Calu3 (cell line): ENCODE data around the gene GHDC. TPM values are rescaled to one million over a fixed set of nuclear protein-coding genes. Genes with fewer than 3 reads are reported as not detected.

Source experiments
- BruUV-seq: library from RNA; stranded (reverse); fragments of 400-500 nt; replicated peaks from 2 replicates; lab custom pipeline; 2021; lab: Mats Ljungman, UMichigan
- CTCF ChIA-PET: fragments of 300-600 bp; sonication (Branson Sonifier 250); formaldehyde crosslinking; loops from one replicate; lab custom pipeline; 2022; ENCODE audit warnings: antibody characterized with exemption; lab: Charles Lee
- DNase-seq: peaks from one replicate; pipeline ENCODE4 v3.0.0; 2022
- H3K27ac Mint-ChIP-seq: one replicate; pipeline ENCODE4 v1.8.0; 2022; ENCODE audit warnings: mixed read lengths; ENCODE audit not compliant: unreplicated experiment
- H3K27me3 Mint-ChIP-seq: one replicate; pipeline ENCODE4 v1.8.0; 2022; ENCODE audit warnings: mixed read lengths; ENCODE audit not compliant: unreplicated experiment
- H3K36me3 Mint-ChIP-seq: one replicate; pipeline ENCODE4 v1.8.0; 2022; ENCODE audit warnings: mild to moderate bottlenecking, moderate library complexity, mixed read lengths; ENCODE audit not compliant: insufficient read depth, unreplicated experiment
- H3K4me1 Mint-ChIP-seq: one replicate; pipeline ENCODE4 v1.8.0; 2022; ENCODE audit warnings: mild to moderate bottlenecking, low read depth, mixed read lengths; ENCODE audit not compliant: unreplicated experiment
- H3K4me3 Mint-ChIP-seq: one replicate; pipeline ENCODE4 v1.8.0; 2022; ENCODE audit warnings: mild to moderate bottlenecking, low read depth, moderate library complexity, mixed read lengths; ENCODE audit not compliant: unreplicated experiment
- H3K9me3 Mint-ChIP-seq: one replicate; pipeline ENCODE4 v1.8.0; 2022; ENCODE audit warnings: low read depth, mixed read lengths; ENCODE audit not compliant: unreplicated experiment
- intact Hi-C: fragments of 100-400 bp; cut with micrococcal nuclease; formaldehyde crosslinking; loops from one replicate; pipeline ENCODE4 v1.10.0; 2022; ENCODE audit not compliant: unreplicated experiment
- total RNA-seq: library from RNA; stranded (reverse); gene quantifications from 2 replicates; pipeline ENCODE4 v1.2.3, GENCODE V29; 2022
- TF ChIP-seq, protein P1 (sequence below): fragments of 200-600 bp; IDR thresholded peaks from one replicate; pipeline ENCODE4 v1.8.0; 2022; ENCODE audit warnings: antibody characterized with exemption; ENCODE audit not compliant: unreplicated experiment

GHDC gene
- total RNA-seq, 1 experiment from 2014 or later = 37.4 TPM

DNA sequence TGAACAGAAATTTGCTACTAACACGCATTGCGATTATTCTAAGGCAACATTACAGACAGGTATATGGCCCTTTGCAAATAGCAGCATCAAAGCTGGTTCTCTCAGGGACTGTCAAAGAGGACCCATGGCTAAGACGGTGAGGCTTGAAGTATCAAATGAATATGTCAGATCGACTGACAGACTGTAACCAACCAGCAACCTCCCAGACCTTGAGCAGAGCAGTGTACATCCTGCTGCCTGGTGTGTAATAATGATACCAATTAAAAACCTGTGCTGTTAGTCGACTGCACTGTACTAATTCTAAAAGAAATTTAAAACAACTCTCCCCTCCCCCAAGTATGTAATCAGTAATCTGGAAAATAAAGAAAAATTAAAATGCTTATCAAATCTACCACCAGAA lies 35.9 kb upstream of the GHDC start:
- no peak overlapping the region for H3K27ac Mint-ChIP-seq
- no peak overlapping the region for H3K4me3 Mint-ChIP-seq
- intact Hi-C loops = no loop called here
- no peaks in the 10 kb centered on the region for H3K9me3 Mint-ChIP-seq
- H3K4me1 Mint-ChIP-seq = peaks cover 8% of the 10 kb centered on the region
- BruUV-seq = no TSS peak
- H3K36me3 Mint-ChIP-seq = no peaks in the 10 kb centered on the region
- no peak for DNase-seq
- CTCF ChIA-PET = no interaction called here
- TF ChIP-seq, protein P1, sequence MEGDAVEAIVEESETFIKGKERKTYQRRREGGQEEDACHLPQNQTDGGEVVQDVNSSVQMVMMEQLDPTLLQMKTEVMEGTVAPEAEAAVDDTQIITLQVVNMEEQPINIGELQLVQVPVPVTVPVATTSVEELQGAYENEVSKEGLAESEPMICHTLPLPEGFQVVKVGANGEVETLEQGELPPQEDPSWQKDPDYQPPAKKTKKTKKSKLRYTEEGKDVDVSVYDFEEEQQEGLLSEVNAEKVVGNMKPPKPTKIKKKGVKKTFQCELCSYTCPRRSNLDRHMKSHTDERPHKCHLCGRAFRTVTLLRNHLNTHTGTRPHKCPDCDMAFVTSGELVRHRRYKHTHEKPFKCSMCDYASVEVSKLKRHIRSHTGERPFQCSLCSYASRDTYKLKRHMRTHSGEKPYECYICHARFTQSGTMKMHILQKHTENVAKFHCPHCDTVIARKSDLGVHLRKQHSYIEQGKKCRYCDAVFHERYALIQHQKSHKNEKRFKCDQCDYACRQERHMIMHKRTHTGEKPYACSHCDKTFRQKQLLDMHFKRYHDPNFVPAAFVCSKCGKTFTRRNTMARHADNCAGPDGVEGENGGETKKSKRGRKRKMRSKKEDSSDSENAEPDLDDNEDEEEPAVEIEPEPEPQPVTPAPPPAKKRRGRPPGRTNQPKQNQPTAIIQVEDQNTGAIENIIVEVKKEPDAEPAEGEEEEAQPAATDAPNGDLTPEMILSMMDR = no peak
- H3K27me3 Mint-ChIP-seq = no peaks in the 10 kb centered on the region

DNA sequence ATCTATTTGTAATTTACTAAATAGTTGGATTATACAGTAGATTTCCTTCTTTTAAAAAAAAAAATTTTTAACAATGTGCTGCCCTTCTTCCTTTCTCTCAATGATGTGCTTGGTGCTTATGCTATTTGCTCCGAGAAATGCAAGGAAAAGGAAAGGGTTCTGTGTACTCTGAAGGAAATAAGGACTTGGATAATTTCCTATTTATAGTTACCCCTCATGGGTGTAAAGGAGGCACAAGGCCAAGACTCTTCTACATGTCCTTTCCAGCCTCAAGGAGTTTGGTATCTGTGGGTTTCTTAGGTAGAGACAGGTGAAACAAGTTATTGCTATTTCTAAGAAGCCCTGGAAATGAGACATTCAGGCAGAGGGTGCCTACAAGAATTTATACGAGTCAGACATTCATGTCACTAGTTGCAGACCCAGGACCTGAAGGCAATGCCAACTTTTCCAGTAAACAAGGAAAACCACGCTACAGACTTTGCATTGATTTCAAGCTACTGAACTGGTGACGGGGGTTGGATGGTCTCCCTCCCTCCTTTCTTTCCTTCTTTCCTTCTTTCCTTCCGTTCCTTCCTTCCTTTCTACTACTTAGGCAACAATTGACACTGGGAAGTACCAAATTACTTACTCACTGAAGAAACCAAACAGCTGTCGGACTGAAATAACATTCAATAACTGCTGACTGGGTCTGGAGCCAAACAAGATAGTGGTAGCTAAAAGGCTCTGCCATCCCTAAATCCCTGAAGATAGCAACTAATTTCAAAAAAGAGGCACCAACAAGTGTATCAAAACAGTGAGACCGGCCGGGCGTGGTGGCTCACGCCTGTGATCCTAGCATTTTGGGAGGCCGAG lies 33.8 kb upstream of the GHDC start:
- no TSS peak for BruUV-seq
- CTCF ChIA-PET = no interaction called here
- peaks cover 8% of the 10 kb centered on the region for H3K4me1 Mint-ChIP-seq
- no peak overlapping the region for H3K4me3 Mint-ChIP-seq
- intact Hi-C loops = no loop called here
- DNase-seq = no peak
- no peaks in the 10 kb centered on the region for H3K27me3 Mint-ChIP-seq
- TF ChIP-seq, protein P1 = no peak
- no peak overlapping the region for H3K27ac Mint-ChIP-seq
- H3K36me3 Mint-ChIP-seq = no peaks in the 10 kb centered on the region
- no peaks in the 10 kb centered on the region for H3K9me3 Mint-ChIP-seq

DNA sequence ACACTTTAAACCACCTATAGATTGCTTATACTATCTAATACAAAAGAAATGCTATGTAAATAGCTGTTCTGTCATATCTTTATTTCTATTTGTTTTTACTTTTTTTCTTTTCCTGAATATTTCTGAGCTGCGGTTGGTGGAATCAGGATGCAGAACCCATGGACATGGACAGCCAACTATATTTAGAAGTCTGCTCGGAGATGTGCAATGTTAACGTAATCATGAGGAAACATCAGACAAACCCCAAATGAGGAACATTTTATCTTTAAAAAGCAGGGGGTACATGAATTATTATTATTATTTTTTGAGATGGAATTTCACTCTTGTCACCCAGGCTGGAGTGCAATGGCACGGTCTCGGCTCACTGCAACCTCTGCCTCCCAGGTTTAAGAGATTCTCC lies 31.4 kb upstream of the GHDC start:
- DNase-seq = no peak
- CTCF ChIA-PET = interaction anchor here (0.6 kb wide), 1 partner anchor 11 kb away, joined by 3 read pairs; no protein-coding TSS in a partner anchor
- H3K4me1 Mint-ChIP-seq = peaks cover 8% of the 10 kb centered on the region
- H3K4me3 Mint-ChIP-seq = no peak overlapping the region
- no peak overlapping the region for H3K27ac Mint-ChIP-seq
- no peaks in the 10 kb centered on the region for H3K36me3 Mint-ChIP-seq
- intact Hi-C loops = no loop called here
- H3K27me3 Mint-ChIP-seq = no peaks in the 10 kb centered on the region
- no peaks in the 10 kb centered on the region for H3K9me3 Mint-ChIP-seq
- TF ChIP-seq, protein P1 = no peak
- BruUV-seq = no TSS peak

DNA sequence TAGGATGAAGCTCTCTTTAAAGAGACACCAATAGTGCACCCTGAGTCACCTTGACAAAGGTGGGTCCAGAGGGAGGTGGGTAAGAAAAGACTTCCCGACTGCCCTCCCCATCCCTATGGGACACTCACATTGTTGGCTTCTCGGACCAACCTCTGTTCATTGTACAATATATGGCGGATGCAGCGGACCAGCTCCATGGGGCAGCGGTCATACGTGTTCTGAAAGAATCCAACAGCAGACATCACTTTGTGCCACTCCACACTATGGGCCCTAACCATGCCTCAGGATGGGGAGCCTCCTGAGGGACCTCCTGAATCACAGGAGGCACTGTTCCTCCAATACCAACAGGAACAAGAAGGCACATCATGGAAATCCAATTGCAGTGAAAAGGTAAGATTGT lies 30.4 kb upstream of the GHDC start:
- Mint-ChIP-seq H3K9me3 (no peaks in the 10 kb centered on the region), H3K4me1 (peaks cover 8% of the 10 kb centered on the region), H3K27ac (no peak overlapping the region), H3K36me3 (no peaks in the 10 kb centered on the region), H3K4me3 (no peak overlapping the region), H3K27me3 (no peaks in the 10 kb centered on the region)
- CTCF ChIA-PET = interaction anchor here (0.6 kb wide), 1 partner anchor 633 kb away, joined by 3 read pairs; no protein-coding TSS in a partner anchor
- intact Hi-C loops = no loop called here
- TF ChIP-seq, protein P1 = no peak
- DNase-seq = no peak
- BruUV-seq = no TSS peak
